NCI-H1105 (cell line): ENCODE results near the gene TRIM67.

Experiments used
- DNase-seq: peaks from one replicate; lab custom pipeline; 2025; lab: John Stamatoyannopoulos, UW

Gene TRIM67

GRCh38 chr1:231183639-231184590, 22.1 kb downstream of the TRIM67 start:
- no peak for DNase-seq

GRCh38 chr1:231184891-231185290, 23.0 kb downstream of the TRIM67 start:
- no peak for DNase-seq

- no peak for DNase-seq
These were observed 23.5 kb downstream of the TRIM67 start for GRCh38 chr1:231185391-231185790.

GRCh38 chr1:231186356-231187115, 24.7 kb downstream of the TRIM67 start:
- DNase-seq: no peak

- DNase-seq: no peak
These were observed 25.7 kb downstream of the TRIM67 start for GRCh38 chr1:231187571-231187970.

GRCh38 chr1:231188072-231188471, 26.2 kb downstream of the TRIM67 start:
- DNase-seq: no peak

GRCh38 chr1:231188768-231189167, 26.9 kb downstream of the TRIM67 start:
- DNase-seq: no peak

- DNase-seq: no peak
These were observed 27.9 kb downstream of the TRIM67 start for GRCh38 chr1:231189683-231190270.

- DNase-seq: no peak
These were observed 28.6 kb downstream of the TRIM67 start for GRCh38 chr1:231190456-231190855.

GRCh38 chr1:231192620-231193163, 30.8 kb downstream of the TRIM67 start:
- DNase-seq: peak; percentile 19

GRCh38 chr1:231193710-231194340, 32.0 kb downstream of the TRIM67 start:
- no peak for DNase-seq

GRCh38 chr1:231194476-231194842, 32.6 kb downstream of the TRIM67 start:
- DNase-seq: no peak

- no peak for DNase-seq
These were observed 33.1 kb downstream of the TRIM67 start for GRCh38 chr1:231194843-231195516.

- no peak for DNase-seq
These were observed 34.4 kb downstream of the TRIM67 start for GRCh38 chr1:231196307-231196706.

- DNase-seq: no peak
These were observed 34.9 kb downstream of the TRIM67 start for GRCh38 chr1:231196728-231197127.

- no peak for DNase-seq
These were observed 38.0 kb downstream of the TRIM67 start for GRCh38 chr1:231199868-231200267.

- DNase-seq: no peak
These were observed 38.7 kb downstream of the TRIM67 start for GRCh38 chr1:231200388-231201031.

- no peak for DNase-seq
These were observed 39.6 kb downstream of the TRIM67 start for GRCh38 chr1:231201375-231201978.

GRCh38 chr1:231201979-231202633, 40.2 kb downstream of the TRIM67 start:
- no peak for DNase-seq
